ENCODE data around the gene ZMYND8. TPM values are rescaled to one million over a fixed set of nuclear protein-coding genes. Genes with fewer than 3 reads are reported as not detected.
"Not testable (repeated sequence)": the region's sequence is repeated elsewhere in the genome, so short reads cannot be mapped to it uniquely, and the experiment has no call there.

Gene ZMYND8
- total RNA-seq, 1 donor from 2014 or later, result 52.3 TPM

- intact Hi-C loops (cut with micrococcal nuclease), result loop anchor here (5.0 kb wide), 1 partner anchor 42 kb away; no protein-coding TSS in a partner anchor
Measured at GRCh38 chr20:47314647-47315338, 41.7 kb downstream of the ZMYND8 start.

GRCh38 chr20:47311967-47312681 is 44.4 kb downstream of the ZMYND8 start:
- intact Hi-C loops (cut with micrococcal nuclease), result no loop called here

GRCh38 chr20:47311211-47311610 is 45.3 kb downstream of the ZMYND8 start:
- intact Hi-C loops (cut with micrococcal nuclease), result no loop called here

GRCh38 chr20:47310729-47311128 is 45.8 kb downstream of the ZMYND8 start:
- intact Hi-C loops (cut with micrococcal nuclease), result no loop called here

DNA sequence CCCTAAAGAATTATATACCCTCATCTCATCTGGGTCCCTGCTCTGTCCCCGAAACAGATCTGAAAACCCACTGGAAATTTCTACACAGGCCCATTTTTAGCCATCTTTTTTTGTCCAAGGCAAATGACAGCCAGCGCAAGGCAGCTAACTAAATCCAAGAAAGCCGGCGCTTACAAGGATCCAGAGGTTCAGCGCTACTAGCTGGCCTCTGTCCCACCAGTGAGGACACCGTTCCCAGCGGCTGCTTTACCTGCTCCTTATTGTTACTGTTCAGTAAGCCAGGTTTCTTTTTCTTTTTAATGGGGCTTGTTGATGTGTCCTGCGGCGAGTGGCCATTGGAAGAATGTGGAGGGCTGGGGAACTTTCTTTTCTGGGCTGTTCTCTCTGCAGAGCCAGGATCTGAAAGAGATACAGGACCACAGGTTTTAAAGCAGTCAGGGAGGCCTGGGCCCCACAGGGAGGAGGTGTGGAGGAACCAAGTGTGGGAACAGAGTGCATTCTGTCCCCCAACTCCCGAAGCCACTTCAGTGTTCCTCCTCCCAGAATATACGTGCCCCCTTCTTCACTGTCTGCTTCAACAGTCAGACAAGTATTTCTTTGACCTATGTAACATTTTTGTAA is 46.6 kb downstream of the ZMYND8 start:
- intact Hi-C loops (cut with micrococcal nuclease), result no loop called here

DNA sequence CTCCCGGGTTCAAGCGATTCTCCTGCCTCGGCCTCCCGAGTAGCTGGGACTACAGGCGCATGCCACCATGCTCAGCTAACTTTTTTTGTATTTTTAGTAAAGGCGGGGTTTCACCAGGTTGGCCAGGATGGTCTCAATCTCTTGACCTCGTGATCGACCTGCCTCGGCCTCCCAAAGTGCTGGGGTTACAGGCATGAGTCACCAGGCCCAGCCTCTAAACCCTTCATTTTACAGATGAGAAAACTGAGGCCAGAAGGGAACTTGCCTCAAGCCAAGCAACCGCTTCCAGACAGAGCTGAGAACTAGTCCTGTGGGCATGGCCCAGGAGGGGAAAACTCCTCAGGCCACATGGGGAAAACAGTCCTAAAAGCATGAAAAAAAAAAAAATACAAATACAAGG is 47.1 kb downstream of the ZMYND8 start:
- intact Hi-C loops (cut with micrococcal nuclease), result no loop called here

DNA sequence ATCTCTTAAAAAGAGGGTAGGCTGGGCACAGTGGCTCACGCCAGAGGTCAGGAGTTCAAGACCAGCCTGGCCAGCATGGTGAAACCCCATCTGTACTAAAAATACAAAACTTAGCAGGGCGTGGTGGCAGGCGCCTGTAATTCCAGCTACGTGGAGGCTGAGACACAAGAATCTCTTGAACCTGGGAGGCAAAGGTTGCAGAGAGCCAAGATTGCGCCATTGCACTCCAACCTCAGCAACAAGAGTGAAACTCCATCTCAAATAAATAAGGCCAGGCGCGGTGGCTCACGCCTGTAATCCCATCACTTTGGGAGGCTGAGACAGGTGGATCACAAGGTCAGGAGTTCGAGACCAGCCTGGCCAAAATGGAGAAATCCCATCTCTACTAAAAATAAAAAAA is 48.9 kb downstream of the ZMYND8 start:
- intact Hi-C loops (cut with micrococcal nuclease), result not testable (repeated sequence)

DNA sequence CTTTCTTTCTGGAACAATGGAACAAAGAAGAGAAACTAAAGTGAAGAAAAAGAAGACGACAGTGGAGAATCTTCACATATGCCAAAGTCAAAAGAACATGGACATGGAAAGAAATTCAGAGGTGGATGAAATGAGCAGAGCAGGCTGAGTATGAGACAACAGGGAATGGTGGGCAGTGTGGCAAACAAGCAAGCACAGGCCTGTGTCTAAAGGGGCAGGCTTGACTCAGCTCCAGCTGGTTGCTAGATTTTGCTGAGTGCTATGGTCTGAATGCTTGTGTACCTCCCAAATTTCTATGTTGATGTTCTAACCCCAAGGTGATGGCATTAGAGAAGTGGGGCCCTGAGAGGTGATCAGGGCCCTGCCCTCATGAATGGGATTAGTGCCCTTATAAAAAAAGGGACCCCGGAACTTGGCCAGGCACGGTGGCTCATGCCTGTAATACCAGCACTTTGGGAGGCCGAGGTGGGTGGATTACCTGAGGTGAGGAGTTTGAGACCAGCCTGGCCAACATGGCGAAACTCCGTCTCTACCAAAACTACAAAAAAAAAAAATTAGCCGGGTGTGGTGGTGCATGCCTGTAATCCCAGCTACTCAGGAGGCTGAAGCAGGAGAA is 49.6 kb downstream of the ZMYND8 start:
- intact Hi-C loops (cut with micrococcal nuclease), result no loop called here

GRCh38 chr20:47306095-47306494 is 50.4 kb downstream of the ZMYND8 start:
- intact Hi-C loops (cut with micrococcal nuclease), result no loop called here

- intact Hi-C loops (cut with micrococcal nuclease), result no loop called here
Measured at GRCh38 chr20:47305667-47306066, 50.8 kb downstream of the ZMYND8 start.

- intact Hi-C loops (cut with micrococcal nuclease), result no loop called here
Measured at GRCh38 chr20:47304287-47304686, 52.2 kb downstream of the ZMYND8 start.

DNA sequence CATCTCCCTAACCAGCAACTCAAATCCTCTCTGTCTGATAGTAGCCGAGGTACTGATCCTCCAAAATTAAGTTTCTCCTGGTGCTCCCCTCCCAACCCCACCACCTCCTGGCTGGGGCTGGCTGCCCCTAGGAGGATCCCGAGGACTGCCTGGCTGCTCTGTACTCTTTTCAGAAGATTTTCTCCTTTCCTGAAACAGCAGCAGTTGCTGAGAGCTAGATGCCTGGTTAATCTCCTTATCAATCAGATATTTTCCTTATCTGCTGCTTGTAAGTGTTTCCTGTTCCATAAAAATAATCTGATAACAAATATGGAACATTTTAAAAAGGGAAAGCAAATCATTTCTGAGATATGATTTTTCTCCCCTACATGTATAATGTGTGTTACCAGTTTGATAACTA is 52.8 kb downstream of the ZMYND8 start:
- intact Hi-C loops (cut with micrococcal nuclease), result no loop called here

DNA sequence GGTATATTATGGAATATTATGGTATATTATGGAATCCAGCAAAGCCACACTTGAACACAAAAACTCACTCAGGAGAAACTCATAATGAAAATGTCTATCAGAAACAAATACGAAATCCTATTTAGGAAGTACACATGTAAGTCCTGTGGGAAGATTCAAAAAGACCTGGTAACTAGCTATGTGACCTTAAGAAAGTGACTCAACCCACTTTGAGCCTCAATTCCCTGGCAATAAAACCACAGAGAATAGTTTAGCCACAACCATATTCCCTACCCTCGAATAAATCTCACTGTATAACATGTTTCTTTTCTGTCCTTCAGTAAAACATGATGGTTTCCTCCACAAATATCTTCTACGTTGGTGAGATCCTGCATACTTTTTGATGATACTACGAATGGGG is 56.4 kb downstream of the ZMYND8 start:
- intact Hi-C loops (cut with micrococcal nuclease), result no loop called here

DNA sequence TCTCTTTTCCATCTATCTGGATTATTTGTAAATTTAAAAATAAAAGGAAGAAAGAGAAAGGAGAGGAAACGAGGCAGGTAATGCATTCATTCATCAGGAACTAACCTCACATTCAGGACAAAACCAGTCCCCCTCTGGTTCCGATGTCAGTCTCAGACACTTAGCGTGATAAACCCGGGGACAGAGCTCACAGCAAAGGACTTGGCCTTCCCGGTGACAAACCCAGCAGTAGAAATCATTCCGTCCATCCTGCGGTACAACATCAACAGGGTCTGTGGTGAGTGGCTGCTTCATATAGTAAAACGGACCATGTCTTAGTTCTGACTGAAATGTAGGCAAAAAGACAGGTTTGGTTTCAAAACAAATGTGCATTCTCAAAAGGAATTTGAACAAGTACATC is 57.9 kb downstream of the ZMYND8 start:
- intact Hi-C loops (cut with micrococcal nuclease), result no loop called here

DNA sequence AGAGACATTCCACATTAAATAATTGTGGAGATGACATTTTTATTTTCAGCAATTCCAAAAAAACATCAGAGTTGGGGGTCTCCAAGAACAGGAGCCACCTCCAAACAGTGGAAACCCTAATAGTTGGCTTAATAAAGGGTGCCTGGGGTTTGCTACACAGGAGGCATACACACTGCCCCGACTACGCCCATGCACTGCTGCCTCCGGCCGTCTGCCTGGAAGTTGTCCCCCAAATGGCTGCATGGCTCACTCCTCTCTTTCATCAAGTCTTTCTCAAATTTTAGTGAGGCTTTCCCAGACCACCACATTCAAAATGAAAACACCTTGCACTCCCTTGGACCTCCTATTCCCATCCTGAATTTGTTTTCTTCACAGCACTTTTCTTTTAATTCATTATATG is 58.8 kb downstream of the ZMYND8 start:
- intact Hi-C loops (cut with micrococcal nuclease), result no loop called here

- intact Hi-C loops (cut with micrococcal nuclease), result no loop called here
Measured at GRCh38 chr20:47296950-47297349, 59.5 kb downstream of the ZMYND8 start.

- intact Hi-C loops (cut with micrococcal nuclease), result no loop called here
Measured at GRCh38 chr20:47295921-47296426, 60.5 kb downstream of the ZMYND8 start.

DNA sequence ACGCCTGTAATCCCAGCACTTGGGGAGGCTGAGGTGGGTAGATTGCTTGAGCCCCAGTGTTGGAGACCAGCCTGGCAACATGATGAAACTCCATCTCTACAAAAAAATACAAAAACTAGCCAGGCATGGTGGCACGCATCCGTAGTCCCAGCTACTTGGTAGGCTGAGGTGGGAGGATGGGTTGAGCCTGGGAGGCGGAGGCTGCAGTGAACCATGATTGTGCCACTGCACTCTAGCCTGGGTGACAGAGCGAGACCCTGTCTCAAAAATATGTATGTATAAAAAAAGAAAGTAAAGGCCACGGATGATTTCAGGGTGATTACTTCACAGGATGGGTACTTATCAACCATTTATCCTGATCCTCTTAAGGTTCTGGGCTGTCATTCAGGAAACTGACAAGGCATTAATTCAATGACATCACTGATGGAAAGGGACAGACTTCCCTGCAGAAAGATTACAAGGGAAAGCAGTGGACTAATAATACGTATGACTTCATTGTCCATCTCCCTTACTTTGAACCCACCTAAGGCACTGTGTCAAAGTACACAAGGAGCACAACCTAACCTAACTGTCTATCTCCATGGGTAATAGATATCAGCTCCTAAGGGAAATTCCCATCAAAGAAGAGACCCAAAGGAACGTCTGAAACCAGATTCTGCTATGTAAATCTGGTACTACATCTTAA is 61.2 kb downstream of the ZMYND8 start:
- intact Hi-C loops (cut with micrococcal nuclease), result no loop called here

DNA sequence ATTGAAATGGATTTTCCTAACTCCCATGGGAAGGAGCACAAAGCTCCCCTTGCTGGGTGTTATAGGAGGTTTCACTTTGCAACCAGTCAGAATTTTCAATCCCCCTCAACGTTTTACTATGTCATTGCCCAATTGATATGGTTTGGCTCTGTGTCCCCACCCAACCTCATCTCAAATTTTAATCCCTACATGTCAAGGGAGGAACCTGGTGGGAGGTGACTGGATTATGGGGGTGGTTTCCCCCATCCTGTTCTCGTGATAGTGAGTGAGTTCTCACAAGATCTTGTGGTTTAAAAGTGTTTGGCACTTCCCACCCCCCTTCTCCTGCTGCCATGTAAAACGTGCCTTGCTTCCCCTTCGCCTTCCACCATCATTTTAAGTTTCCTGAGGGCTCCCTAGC is 62.9 kb downstream of the ZMYND8 start:
- intact Hi-C loops (cut with micrococcal nuclease), result no loop called here

DNA sequence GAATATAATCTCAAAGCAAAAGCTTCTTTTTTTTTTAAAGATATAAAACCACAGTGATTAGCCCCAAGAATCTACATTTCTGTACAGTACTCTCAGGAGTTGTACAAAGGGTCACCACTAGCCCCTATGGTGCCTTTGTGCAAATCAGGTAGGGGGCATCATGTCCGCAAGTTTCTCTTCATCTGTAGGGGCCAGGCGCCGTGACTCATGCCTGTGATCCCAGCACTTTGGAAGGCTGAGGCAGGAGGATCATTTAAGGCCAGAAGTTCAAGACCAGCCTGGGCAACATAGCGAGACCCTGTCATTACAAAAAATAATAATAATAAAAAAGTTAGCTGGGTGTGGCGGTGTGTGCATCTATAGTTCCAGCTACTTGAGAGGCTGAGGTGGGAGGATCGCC is 63.9 kb downstream of the ZMYND8 start:
- intact Hi-C loops (cut with micrococcal nuclease), result no loop called here

- intact Hi-C loops (cut with micrococcal nuclease), result no loop called here
Measured at GRCh38 chr20:47290666-47291430, 65.7 kb downstream of the ZMYND8 start.
